Thoracic aorta (tissue), 2 donors: ENCODE measurements around the gene APIP. TPM values are rescaled to one million over a fixed set of nuclear protein-coding genes. Genes with fewer than 3 reads are reported as not detected.

Experiments
- ATAC-seq: fragments of 150-250 bp; one replicate; pipeline ENCODE4 v1.8.0; 2017; ENCODE audit warnings: low read depth; ENCODE audit not compliant: insufficient number of reproducible peaks, low FRiP score
- DNase-seq: peaks from one replicate; pipeline ENCODE4 v3.0.0-alpha.2; 2020; ENCODE audit warnings: low spot score
- H3K27ac ChIP-seq, 2 donors: fragments of 200-600 bp; sonication (generic); 1 replicate in 1 of 2; 2 replicates in 1 of 2; pipeline ENCODE4 v1.5.1; 2016; ENCODE audit warnings: mild to moderate bottlenecking in 2 of 2, moderate library complexity in 2 of 2
- H3K27me3 ChIP-seq: fragments of 200-600 bp; sonication (generic); replicated peaks from 2 replicates; pipeline ENCODE4 v1.6.0; 2016; ENCODE audit warnings: mild to moderate bottlenecking; ENCODE audit not compliant: insufficient read depth
- H3K36me3 ChIP-seq: fragments of 200-600 bp; sonication (generic); one replicate; pipeline ENCODE4 v1.5.1; 2016
- H3K4me1 ChIP-seq, 2 donors: fragments of 200-600 bp; sonication (generic); 1 replicate in 1 of 2; 2 replicates in 1 of 2; pipeline versions ENCODE4 v1.5.1 to v1.6.0; 2016; ENCODE audit warnings: low read depth in 2 of 2, mild to moderate bottlenecking in 1 of 2; ENCODE audit not compliant: control insufficient read depth in 1 of 2
- H3K4me3 ChIP-seq: fragments of 200-600 bp; sonication (generic); 2 replicates; pipeline ENCODE4 v1.5.1; 2016; ENCODE audit warnings: mild to moderate bottlenecking
- H3K9me3 ChIP-seq: fragments of 200-600 bp; sonication (generic); 2 replicates; pipeline ENCODE4 v1.5.1; 2016
- total RNA-seq, 2 donors: library from RNA; depleted of rRNA; stranded (reverse); fragments of >200 nt; gene quantifications; one replicate each; pipeline versions ENCODE4 v1.1.0 to v1.2.3, GENCODE V29; 2016
- TF ChIP-seq, protein P1 (sequence below): fragments of 200-600 bp; sonication (generic); IDR thresholded peaks from one replicate; pipeline ENCODE4 v1.5.1; 2019; ENCODE audit warnings: antibody characterized with exemption

The APIP gene
- total RNA-seq, 2 donors from 2014 or later, result 16.9 to 25.0 TPM

DNA sequence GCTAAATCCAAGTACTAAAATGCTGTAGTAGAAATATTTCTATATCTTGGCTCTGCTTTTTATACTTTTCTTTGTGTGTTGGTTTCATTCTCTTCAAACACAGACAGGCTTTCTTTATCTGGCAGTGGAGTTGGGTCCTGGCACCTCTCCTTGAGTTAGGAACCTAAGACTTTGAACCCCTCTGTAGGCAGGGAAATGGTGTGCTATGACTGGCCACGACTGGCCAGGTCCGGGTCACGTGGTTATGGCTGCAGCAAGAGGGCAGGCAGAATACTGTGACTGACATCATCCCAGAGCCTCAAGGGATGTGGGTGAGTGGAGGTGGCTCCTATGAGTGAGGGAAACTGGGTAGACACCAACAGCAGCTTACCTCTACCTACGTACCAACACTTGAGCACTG lies 42.0 kb downstream of the APIP start:
- TF ChIP-seq, protein P1, sequence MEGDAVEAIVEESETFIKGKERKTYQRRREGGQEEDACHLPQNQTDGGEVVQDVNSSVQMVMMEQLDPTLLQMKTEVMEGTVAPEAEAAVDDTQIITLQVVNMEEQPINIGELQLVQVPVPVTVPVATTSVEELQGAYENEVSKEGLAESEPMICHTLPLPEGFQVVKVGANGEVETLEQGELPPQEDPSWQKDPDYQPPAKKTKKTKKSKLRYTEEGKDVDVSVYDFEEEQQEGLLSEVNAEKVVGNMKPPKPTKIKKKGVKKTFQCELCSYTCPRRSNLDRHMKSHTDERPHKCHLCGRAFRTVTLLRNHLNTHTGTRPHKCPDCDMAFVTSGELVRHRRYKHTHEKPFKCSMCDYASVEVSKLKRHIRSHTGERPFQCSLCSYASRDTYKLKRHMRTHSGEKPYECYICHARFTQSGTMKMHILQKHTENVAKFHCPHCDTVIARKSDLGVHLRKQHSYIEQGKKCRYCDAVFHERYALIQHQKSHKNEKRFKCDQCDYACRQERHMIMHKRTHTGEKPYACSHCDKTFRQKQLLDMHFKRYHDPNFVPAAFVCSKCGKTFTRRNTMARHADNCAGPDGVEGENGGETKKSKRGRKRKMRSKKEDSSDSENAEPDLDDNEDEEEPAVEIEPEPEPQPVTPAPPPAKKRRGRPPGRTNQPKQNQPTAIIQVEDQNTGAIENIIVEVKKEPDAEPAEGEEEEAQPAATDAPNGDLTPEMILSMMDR, result no peak
- ATAC-seq, result no peak

DNA sequence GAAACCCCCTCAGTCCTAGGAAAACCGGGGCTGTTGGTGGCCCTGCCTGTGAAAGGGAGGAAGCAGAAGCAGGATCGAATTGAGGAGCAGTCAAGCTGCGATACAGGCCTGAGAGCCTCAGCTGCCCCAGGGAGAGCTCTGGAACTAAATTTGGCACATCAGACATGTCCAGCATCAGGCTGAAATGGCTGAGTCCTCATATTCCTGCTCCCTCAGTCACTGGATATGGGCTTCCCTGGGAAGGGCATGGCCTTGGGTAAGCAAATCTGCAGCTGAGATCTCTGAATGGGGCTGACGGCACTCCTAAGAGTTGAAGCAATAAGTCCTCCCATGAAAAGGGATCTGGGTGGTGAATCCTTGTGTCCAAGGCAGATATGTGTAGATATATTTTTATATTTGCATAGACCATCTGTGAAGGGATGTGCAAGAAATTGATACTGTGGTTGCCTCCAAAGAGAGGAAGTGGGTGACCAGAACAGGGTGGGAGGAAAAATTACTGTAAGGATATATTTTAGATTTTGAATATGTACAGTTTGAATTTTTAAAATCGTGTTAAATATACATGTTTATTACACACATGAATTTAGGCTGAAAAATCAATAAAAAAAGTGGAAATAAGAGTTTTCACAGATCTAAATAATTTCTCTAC lies 45.5 kb downstream of the APIP start:
- Histone ChIP-seq H3K36me3 (no peaks in the 10 kb centered on the region), H3K4me1 (no peaks in the 10 kb centered on the region), H3K9me3 (no peaks in the 10 kb centered on the region), H3K27me3 (no peaks in the 10 kb centered on the region), H3K27ac (no peak overlapping the region), H3K4me3 (no peak overlapping the region)
- ATAC-seq, result no peak
- no peak for DNase-seq
- TF ChIP-seq, protein P1, result no peak

More for the DNA sequence above, 42.0 kb downstream of the APIP start:
- Histone ChIP-seq H3K27me3 (no peaks in the 10 kb centered on the region), H3K4me1 (no peaks in the 10 kb centered on the region), H3K4me3 (no peak overlapping the region), H3K36me3 (no peaks in the 10 kb centered on the region), H3K27ac (no peak overlapping the region), H3K9me3 (no peaks in the 10 kb centered on the region)
- DNase-seq, result no peak

DNA sequence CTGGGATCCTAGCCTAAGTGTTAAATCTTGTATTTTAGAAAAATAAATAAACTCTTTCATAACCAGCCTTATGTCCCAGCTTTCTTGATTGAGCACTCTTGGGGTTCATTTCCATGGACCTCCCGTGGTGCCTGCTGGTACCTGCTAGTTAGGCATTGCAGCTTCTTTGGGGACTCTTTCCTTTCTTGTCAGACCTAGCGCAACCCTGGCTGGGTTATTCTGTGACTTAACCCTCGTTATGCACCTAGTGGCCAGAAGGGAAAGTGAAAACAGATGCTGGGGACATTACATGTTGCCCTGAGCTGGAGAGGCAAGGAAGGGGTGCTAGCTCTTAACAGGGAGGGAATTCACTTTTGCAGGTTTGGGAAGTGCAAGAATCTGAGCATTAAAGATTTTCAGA lies 46.8 kb downstream of the APIP start:
- H3K4me1 ChIP-seq, result no peaks in the 10 kb centered on the region
- no peak overlapping the region for H3K4me3 ChIP-seq
- H3K27ac ChIP-seq, result no peak overlapping the region
- DNase-seq (no peak), ATAC-seq (no peak)
- TF ChIP-seq, protein P1, result no peak
- no peaks in the 10 kb centered on the region for H3K36me3 ChIP-seq
- no peaks in the 10 kb centered on the region for H3K9me3 ChIP-seq
- no peaks in the 10 kb centered on the region for H3K27me3 ChIP-seq

DNA sequence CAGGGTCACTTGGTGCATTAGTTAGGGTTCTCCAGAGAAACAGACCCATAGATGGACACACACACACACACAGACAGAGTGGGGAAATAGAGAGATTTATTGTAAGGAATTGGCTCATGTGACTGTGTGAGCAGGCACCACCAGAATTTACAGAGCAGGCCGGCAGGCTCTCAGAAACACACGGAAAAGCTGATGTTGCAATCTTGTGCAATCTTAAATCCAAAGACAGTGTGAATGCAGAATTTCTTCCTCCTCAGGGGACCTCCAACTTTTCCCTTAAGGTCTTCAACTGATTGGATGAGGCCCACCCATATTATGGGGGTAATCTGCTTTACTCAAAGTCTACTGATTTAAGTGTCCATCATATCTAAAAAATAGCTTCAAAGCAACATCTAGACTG lies 49.8 kb downstream of the APIP start:
- H3K4me1 ChIP-seq, result no peaks in the 10 kb centered on the region
- DNase-seq (no peak), ATAC-seq (no peak)
- no peaks in the 10 kb centered on the region for H3K9me3 ChIP-seq
- no peaks in the 10 kb centered on the region for H3K36me3 ChIP-seq
- H3K27ac ChIP-seq, result no peak overlapping the region
- H3K4me3 ChIP-seq, result no peak overlapping the region
- TF ChIP-seq, protein P1, result no peak
- H3K27me3 ChIP-seq, result no peaks in the 10 kb centered on the region

DNA sequence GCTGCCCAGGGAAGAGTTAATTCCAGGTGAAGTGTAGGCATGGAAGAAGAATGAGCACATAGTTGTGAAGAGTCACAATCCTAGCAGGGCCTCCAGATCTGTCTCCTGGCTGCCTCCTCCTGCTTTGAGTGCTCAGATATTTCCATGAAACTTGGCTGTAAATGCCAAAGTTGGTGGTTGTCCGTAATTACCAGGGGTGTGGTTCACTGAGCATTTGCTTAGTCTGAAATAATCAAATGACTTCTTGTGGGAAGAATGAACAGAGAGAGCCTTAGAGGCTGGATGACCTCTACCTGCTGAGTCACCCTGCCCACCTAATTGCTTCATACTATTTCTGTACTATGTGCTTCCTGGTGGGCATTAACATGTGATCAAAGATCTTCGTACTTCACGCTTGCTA lies 50.9 kb downstream of the APIP start:
- Histone ChIP-seq H3K27me3 (no peaks in the 10 kb centered on the region), H3K36me3 (no peaks in the 10 kb centered on the region), H3K4me3 (no peak overlapping the region), H3K9me3 (no peaks in the 10 kb centered on the region), H3K4me1 (no peaks in the 10 kb centered on the region), H3K27ac (no peak overlapping the region)
- TF ChIP-seq, protein P1, result no peak
- DNase-seq (no peak), ATAC-seq (no peak)
